Brain microvascular endothelial cell (primary cell): Measurements from ENCODE around the gene IQSEC1.

Experiments
- DNase-seq: peaks from one replicate; pipeline ENCODE4 v3.0.0-alpha.2; 2020
- H3K27ac ChIP-seq: fragments of 250-450 bp; sonication (Bioruptor Pico); 2 replicates; pipeline ENCODE4 v1.5.1; 2020; ENCODE audit warnings: mild to moderate bottlenecking, moderate library complexity
- H3K27me3 ChIP-seq: fragments of 250-450 bp; sonication (Bioruptor Pico); replicated peaks from 2 replicates; pipeline ENCODE4 v1.5.1; 2020; ENCODE audit warnings: mild to moderate bottlenecking
- H3K36me3 ChIP-seq: fragments of 250-450 bp; sonication (Bioruptor Pico); replicated peaks from 2 replicates; pipeline ENCODE4 v1.5.1; 2020; ENCODE audit warnings: mild to moderate bottlenecking
- H3K4me3 ChIP-seq: 2 replicates; pipeline ENCODE4 v1.5.1; 2011; ENCODE audit warnings: low read depth, mild to moderate bottlenecking, control low read depth, low read length, moderate library complexity
- in situ Hi-C: cut with HindIII; loops from 2 replicates; pipeline ENCODE4 v1.10.0; 2017; ENCODE audit warnings: low sequenced_read_pairs, low pct_ligation_motif_present
- TF ChIP-seq, protein P1 (sequence below): IDR thresholded peaks from 2 replicates; pipeline ENCODE4 v1.5.1; 2011; ENCODE audit warnings: low read depth, mild to moderate bottlenecking, moderate library complexity, low read length, control low read depth, inconsistent platforms; ENCODE audit errors: missing control alignments

IQSEC1 gene

DNA sequence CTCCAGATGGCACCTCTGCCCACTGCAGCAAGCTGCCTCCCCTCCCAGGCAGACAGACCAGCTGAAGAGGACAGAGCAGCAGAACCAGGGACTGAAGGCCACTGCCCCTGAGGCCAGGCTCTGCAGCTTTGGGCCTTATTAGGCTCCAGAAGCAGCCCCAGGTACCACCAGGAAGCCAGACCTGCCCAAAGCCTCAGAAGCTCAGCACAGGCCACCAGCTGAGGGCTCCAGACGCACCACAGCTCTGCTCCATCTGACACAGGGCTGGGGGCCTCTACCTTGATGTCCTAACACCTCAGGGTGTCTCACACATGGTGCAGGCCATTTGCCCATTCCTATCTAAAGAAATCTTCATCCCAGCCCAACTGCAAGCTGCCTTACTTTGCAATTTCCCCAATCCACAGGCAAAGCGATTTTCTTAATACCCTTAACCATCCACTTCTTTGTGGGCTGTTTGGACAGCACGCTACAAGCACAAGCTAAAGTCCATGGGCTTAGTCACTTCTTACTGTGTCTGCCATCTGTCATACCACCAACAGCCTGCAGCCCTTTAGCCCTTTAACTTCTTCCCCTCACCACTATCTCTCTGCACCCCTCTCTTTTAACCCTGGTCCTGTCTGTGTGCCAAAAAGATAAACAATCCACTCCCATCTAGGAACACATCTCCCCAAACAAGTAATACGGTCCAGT lies 112.1 kb downstream of the IQSEC1 start:
- Histone ChIP-seq H3K36me3 (no peaks in the 10 kb centered on the region), H3K4me3 (no peak overlapping the region), H3K27me3 (no peaks in the 10 kb centered on the region), H3K27ac (no peak overlapping the region)
- TF ChIP-seq, protein P1, sequence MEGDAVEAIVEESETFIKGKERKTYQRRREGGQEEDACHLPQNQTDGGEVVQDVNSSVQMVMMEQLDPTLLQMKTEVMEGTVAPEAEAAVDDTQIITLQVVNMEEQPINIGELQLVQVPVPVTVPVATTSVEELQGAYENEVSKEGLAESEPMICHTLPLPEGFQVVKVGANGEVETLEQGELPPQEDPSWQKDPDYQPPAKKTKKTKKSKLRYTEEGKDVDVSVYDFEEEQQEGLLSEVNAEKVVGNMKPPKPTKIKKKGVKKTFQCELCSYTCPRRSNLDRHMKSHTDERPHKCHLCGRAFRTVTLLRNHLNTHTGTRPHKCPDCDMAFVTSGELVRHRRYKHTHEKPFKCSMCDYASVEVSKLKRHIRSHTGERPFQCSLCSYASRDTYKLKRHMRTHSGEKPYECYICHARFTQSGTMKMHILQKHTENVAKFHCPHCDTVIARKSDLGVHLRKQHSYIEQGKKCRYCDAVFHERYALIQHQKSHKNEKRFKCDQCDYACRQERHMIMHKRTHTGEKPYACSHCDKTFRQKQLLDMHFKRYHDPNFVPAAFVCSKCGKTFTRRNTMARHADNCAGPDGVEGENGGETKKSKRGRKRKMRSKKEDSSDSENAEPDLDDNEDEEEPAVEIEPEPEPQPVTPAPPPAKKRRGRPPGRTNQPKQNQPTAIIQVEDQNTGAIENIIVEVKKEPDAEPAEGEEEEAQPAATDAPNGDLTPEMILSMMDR = no peak
- DNase-seq = no peak
- in situ Hi-C loops = no loop called here

DNA sequence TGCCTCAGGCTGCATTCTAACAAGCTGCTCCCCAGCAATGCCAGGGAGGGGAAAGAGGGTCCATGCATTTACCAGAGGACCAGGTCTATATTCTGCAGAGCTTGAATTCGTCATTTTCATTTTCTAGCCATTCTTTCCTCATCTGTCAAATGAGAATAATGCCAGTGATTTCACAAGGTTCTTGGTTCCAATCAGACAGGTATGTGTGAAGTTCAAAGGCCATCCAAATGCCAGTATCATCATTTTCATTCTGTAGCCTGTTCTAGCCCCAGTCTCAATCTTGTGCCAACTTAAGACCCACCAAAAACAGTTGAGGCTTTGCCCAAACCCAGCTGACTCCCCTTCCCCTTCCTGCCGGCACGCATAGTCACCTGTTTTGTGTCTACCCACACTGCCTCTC lies 112.7 kb downstream of the IQSEC1 start:
- in situ Hi-C loops = no loop called here
- no peaks in the 10 kb centered on the region for H3K27me3 ChIP-seq
- TF ChIP-seq, protein P1 = no peak
- no peaks in the 10 kb centered on the region for H3K36me3 ChIP-seq
- H3K27ac ChIP-seq = no peak overlapping the region
- no peak overlapping the region for H3K4me3 ChIP-seq
- DNase-seq = no peak

DNA sequence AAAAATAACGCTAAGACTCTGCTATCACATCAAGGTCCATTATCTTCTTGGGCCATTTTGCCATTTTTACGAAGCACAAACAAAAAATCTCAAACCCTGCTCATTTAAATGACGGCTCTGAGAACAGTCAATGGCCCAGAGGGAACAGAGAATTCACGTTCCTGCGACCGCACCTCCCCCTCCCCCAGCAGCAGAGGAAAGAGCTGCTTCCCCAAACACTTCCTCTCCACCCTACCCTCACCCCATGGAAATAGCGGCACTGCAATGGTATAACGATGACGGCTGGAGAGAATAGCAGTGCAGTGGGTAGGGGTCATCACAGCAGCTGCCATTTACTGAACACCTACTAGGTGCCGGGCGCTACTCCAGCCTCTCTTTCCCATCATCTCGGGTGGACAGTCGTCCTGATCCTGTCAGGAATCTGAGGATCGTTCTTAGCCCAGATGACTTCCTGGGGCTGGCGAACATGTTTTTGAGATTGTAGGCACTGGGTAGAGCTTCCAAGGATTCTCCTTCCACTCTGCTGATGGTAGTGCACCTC lies 113.3 kb downstream of the IQSEC1 start:
- no peak overlapping the region for H3K27ac ChIP-seq
- TF ChIP-seq, protein P1 = no peak
- in situ Hi-C loops = no loop called here
- no peaks in the 10 kb centered on the region for H3K27me3 ChIP-seq
- H3K4me3 ChIP-seq = no peak overlapping the region
- DNase-seq = no peak
- H3K36me3 ChIP-seq = no peaks in the 10 kb centered on the region

DNA sequence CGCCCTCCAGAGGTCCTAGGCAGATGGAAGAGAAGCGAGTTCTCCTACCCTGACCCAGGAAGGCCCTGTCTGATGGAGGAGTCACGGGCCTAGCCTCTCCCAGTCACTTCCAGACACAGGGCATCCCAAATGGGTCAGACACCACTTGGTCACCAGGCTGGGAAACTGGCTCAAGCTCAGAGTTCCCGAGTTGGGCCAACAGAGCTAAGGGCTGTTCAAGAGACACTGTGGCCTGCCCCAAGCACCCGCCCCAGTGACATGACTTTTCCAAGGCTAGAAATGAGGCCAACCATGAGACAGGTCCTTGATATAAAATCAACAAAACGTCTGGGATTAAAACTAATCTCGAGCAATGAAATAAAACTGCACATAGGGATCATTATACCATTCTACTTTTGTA lies 113.8 kb downstream of the IQSEC1 start:
- H3K27ac ChIP-seq = no peak overlapping the region

DNA sequence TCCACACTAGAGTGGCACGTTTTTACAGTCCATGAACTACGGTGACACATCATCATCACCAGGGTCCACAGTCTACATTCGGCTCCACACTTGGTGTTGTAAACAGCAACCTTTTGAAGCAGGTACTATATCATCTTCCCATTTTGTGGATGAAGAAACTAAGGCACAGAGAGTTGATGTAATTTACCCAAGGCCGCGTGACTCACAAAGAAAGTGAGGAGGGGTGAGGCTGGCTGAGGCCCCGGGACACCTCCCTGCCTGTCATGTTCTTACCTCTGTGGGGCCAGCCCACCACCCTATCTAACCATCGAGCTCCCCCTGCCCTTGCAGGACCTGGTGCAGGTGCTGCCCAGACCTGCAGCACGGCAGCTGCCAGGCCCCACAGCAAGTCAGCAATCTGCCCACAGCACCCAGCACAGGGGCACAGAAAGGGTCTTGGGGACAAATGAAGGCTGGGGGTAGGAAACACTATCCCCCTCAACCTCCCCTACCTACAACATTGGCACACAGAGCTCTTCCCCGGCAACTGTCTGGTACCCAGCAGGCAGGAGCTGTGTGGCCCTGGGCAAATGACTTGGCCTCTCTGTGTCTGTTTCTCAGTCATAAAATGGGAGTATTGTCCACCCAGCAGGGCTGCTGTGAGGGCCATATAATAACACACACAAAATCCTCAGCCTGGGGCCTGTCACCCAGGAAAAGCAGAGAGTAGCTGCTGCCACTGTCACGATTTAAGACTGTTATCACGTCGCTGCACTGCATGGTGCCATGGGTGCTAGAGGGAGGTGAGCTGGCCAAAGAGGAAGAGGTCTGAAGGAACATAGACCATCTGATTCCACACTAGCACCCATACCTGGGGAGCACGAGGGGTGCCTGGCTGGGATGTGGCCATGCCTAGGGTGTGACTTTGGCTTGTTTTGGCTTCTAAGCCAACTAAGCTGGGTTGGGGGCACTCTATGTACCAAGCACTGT lies 115.1 kb downstream of the IQSEC1 start:
- no peaks in the 10 kb centered on the region for H3K36me3 ChIP-seq
- H3K27ac ChIP-seq = no peak overlapping the region
- TF ChIP-seq, protein P1 = no peak
- no peak for DNase-seq
- in situ Hi-C loops = no loop called here
- H3K4me3 ChIP-seq = no peak overlapping the region
- no peaks in the 10 kb centered on the region for H3K27me3 ChIP-seq

More for the DNA sequence above, 113.8 kb downstream of the IQSEC1 start:
- DNase-seq = no peak
- Histone ChIP-seq H3K27me3 (no peaks in the 10 kb centered on the region), H3K36me3 (no peaks in the 10 kb centered on the region), H3K4me3 (no peak overlapping the region)
- TF ChIP-seq, protein P1 = no peak
- in situ Hi-C loops = no loop called here
